Lung (tissue), 12 donors: ENCODE results near the gene GPRIN1. TPM values are rescaled to one million over a fixed set of nuclear protein-coding genes. Genes with fewer than 3 reads are reported as not detected.

Experiments
- ATAC-seq: fragments of 200-7000 bp; cut with Tn5 transposase; one replicate; pipeline ENCODE4 v1.9.1; 2020; ENCODE audit warnings: moderate number of reproducible peaks; ENCODE audit not compliant: insufficient read depth, low FRiP score
- DNase-seq, 3 donors: peaks; one replicate each; pipeline ENCODE4 v3.0.0-alpha.2; 2013 to 2017
- H3K27ac ChIP-seq, 2 donors: one replicate each; pipeline ENCODE4 v1.5.1; 2013; ENCODE audit warnings: mild to moderate bottlenecking in 2 of 2, moderate library complexity in 2 of 2, control low read depth in 1 of 2, inconsistent platforms in 1 of 2, low read depth in 1 of 2, low read length in 1 of 2
- H3K27me3 ChIP-seq, 3 donors: one replicate each; pipeline ENCODE4 v1.5.1; 2013; ENCODE audit warnings: low read length in 2 of 3; ENCODE audit not compliant: control insufficient read depth in 3 of 3, insufficient read depth in 3 of 3
- H3K36me3 ChIP-seq, 4 donors: one replicate each; pipeline ENCODE4 v1.5.1; 2013; ENCODE audit warnings: low read length in 4 of 4, mild to moderate bottlenecking in 1 of 4, moderate library complexity in 1 of 4; ENCODE audit not compliant: control insufficient read depth in 4 of 4, insufficient read depth in 4 of 4
- H3K4me1 ChIP-seq, 5 donors: one replicate each; pipeline ENCODE4 v1.5.1; 2013; ENCODE audit warnings: low read length in 5 of 5, mild to moderate bottlenecking in 2 of 5, moderate library complexity in 1 of 5; ENCODE audit not compliant: control insufficient read depth in 5 of 5, insufficient read depth in 5 of 5
- H3K4me3 ChIP-seq: one replicate; pipeline ENCODE4 v1.5.1; 2013; ENCODE audit warnings: mild to moderate bottlenecking, control low read depth, moderate library complexity
- H3K9ac ChIP-seq, 2 donors: one replicate each; pipeline ENCODE4 v1.5.1; 2013; ENCODE audit warnings: low read length in 2 of 2, control low read depth in 1 of 2; ENCODE audit not compliant: insufficient read depth in 1 of 2
- H3K9me3 ChIP-seq, 4 donors: one replicate each; pipeline ENCODE4 v1.5.1; 2013; ENCODE audit warnings: low read length in 3 of 4, mild to moderate bottlenecking in 1 of 4, moderate library complexity in 1 of 4; ENCODE audit not compliant: control insufficient read depth in 4 of 4, insufficient read depth in 3 of 4
- WGBS, 2 donors: extraction: QIAGEN DNeasy Blood & Tissue Kit; methylation state at CpG; one replicate each; pipeline ENCODE4 v1.1.7; 2013; 5-methylcytosine and 5-hydroxymethylcytosine counted together
- polyA plus RNA-seq, 2 donors: library from polyadenylated mRNA; stranded (reverse); fragments of 200-250 nt; gene quantifications; one replicate each; pipeline ENCODE4 v1.2.1, GENCODE V29; 2013
- total RNA-seq, 2 donors: library from RNA; depleted of rRNA in 1 of 2; stranded (reverse); fragments of >200 nt in 1 of 2; gene quantifications; one replicate each; pipeline ENCODE4 v1.2.1, GENCODE V29; 2014 to 2021
- TF ChIP-seq, protein P1 (sequence below): IDR thresholded peaks from 2 replicates; pipeline ENCODE4 v1.5.1; 2012; ENCODE audit warnings: mild to moderate bottlenecking; ENCODE audit errors: control extremely low read depth, extremely low read depth
- donor health status: control.
- donor health status: control.
- donor health status: Bipolar disorder and iron deficiency.
- donor health status: healthy.
- donor health status: DM: yes; HTN: yes; CAD: no.

The GPRIN1 gene
- total and polyA plus RNA-seq, 4 donors = 0.39 to 1.1 (median 0.82) TPM

DNA sequence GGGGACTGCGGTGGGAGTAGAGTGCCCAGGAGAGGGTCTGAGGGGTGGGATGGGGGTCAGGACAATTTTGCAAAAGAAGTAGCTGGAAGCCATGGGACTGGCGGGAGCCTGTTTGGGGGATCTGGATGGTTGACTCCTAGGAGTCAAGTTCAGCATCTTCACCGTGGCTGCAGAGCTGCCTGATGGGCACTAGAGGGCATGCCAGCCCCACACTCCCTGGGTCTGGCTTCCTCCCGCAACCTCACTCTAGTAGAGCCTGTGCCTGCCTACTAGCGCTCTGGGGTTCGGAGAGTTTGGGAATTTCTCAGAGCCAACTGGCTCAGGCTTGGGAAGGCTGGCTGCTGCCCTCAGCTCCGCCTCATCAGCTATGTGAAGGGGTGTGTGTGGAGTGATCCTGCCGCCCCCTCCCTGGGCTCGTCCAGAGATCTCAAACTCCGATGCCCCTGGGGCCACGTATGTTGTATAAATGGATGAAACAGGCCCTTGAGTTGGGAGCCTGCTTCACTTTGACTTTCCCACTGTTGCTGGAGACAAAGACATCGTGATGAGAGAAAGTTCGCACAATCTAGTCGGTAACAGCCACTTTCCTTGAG, 48.1 kb upstream of the GPRIN1 start:
- Histone ChIP-seq H3K36me3 (peaks cover 0 to 29% (median 10%) of the 10 kb centered on the region in 4 donors), H3K9me3 (no peaks in the 10 kb centered on the region), H3K27ac (no peak overlapping the region), H3K4me3 (no peak overlapping the region), H3K4me1 (peaks cover 0 to 9% (median 0%) of the 10 kb centered on the region in 5 donors), H3K27me3 (no peaks in the 10 kb centered on the region), H3K9ac (no peak overlapping the region)
- ATAC-seq (peak; percentile 78), DNase-seq (peak; percentile 68 to 77 (median 71))
- WGBS, 2 donors = 52 to 53% methylated on average over 14 of the region's 14 CpGs
- TF ChIP-seq, protein P1, sequence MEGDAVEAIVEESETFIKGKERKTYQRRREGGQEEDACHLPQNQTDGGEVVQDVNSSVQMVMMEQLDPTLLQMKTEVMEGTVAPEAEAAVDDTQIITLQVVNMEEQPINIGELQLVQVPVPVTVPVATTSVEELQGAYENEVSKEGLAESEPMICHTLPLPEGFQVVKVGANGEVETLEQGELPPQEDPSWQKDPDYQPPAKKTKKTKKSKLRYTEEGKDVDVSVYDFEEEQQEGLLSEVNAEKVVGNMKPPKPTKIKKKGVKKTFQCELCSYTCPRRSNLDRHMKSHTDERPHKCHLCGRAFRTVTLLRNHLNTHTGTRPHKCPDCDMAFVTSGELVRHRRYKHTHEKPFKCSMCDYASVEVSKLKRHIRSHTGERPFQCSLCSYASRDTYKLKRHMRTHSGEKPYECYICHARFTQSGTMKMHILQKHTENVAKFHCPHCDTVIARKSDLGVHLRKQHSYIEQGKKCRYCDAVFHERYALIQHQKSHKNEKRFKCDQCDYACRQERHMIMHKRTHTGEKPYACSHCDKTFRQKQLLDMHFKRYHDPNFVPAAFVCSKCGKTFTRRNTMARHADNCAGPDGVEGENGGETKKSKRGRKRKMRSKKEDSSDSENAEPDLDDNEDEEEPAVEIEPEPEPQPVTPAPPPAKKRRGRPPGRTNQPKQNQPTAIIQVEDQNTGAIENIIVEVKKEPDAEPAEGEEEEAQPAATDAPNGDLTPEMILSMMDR = peak; percentile 57

DNA sequence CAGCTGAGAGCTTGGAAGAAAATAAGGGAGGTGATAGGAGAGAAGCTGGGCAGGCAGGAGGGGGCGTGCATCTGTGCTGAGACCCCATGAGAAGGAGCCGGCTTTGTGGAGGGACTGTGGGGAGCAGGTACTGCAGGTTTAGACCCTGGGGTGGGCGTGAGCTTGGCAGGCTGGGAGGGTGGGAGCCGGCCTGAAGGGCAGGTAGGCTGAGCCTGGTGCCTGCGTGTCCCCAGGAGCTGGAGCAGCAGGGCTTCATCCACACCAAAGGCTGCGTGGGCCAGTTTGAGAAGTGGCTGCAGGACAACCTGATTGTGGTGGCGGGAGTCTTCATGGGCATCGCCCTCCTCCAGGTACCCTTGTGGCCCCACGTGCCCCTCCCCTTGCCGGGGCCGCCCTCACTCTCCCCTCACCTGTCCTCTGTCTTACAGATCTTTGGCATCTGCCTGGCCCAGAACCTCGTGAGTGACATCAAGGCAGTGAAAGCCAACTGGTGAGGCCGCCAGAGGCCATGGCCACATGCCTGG, 46.6 kb upstream of the GPRIN1 start:
- Histone ChIP-seq H3K4me3 (no peak overlapping the region), H3K9me3 (no peaks in the 10 kb centered on the region), H3K27me3 (no peaks in the 10 kb centered on the region), H3K27ac (no peak overlapping the region), H3K9ac (no peak overlapping the region), H3K4me1 (peaks cover 0 to 9% (median 0%) of the 10 kb centered on the region in 5 donors), H3K36me3 (peaks cover 0 to 29% (median 15%) of the 10 kb centered on the region in 4 donors)
- TF ChIP-seq, protein P1 = no peak
- WGBS, 2 donors = 89 to 92% methylated on average over 12 to 13 of the region's 13 CpGs
- DNase-seq (no peak), ATAC-seq (no peak)

DNA sequence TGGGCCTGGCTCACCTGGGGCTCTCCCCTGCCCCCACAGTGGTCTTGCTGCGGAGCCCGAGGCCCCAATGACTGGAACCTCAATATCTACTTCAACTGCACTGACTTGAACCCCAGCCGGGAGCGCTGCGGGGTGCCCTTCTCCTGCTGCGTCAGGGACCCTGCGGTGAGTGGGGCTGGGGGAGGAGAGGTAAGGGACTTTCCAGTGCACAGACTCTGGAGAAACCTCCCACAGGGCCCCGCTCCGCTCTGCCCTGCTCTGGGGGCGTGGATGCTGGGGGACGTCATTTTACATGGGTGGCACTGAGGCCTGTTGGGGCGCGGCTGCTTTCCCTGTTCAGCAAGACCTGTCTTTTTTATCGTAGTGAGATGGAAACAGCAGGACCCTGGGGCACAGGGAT, 44.9 kb upstream of the GPRIN1 start:
- peaks cover 0 to 29% (median 15%) of the 10 kb centered on the region in 4 donors for H3K36me3 ChIP-seq

More for the DNA sequence above, 44.9 kb upstream of the GPRIN1 start:
- DNase-seq (no peak), ATAC-seq (no peak)
- 94 to 96% methylated on average over 14 of the region's 14 CpGs for WGBS, 2 donors
- Histone ChIP-seq H3K9ac (no peak overlapping the region), H3K9me3 (no peaks in the 10 kb centered on the region), H3K4me3 (no peak overlapping the region), H3K27me3 (no peaks in the 10 kb centered on the region), H3K27ac (no peak overlapping the region), H3K4me1 (peaks cover 0 to 7% (median 0%) of the 10 kb centered on the region in 5 donors)
- TF ChIP-seq, protein P1 = no peak
